Fibroblast of skin of right quadriceps (primary cell): ENCODE results near the gene UBE2S.
A peak's percentile ranks its signal among the peaks of the same experiment; 100 is the strongest.

Source experiments
- DNase-seq: peaks from one replicate; pipeline ENCODE4 v3.0.0-alpha.2; 2013

UBE2S gene

GRCh38 chr19:55358943-55359908 lies 48.4 kb downstream of the UBE2S start:
- no peak for DNase-seq

DNA sequence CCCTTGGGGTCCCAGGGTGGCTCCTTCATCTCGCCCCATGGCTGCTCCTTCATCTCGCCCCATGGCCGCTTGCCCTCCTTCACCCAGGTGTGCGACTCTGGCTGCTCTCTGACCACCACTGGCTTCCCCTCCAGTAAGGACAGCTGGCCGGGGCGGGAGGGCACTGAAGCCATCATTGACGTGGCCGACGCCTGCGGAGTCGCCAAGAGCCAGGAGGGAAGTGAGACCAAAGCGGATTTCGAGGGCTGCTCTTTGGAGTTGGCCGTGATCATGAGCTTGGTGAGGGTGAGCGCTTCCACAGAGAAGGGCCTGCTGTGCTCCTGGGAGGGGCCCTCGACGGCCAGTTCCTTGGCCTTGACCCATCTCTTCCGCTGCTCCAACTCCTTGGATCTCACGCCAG lies 49.1 kb downstream of the UBE2S start:
- DNase-seq = no peak

GRCh38 chr19:55355213-55355821 lies 52.3 kb downstream of the UBE2S start:
- DNase-seq = no peak

- DNase-seq = no peak
Observed at GRCh38 chr19:55354698-55355212, 52.8 kb downstream of the UBE2S start, which contains the start of gene COX6B2. COX6B2 (minus strand) TSS chr19:55354719; CDS start chr19:55354521, 198 bp downstream.

GRCh38 chr19:55353803-55354697 lies 53.5 kb downstream of the UBE2S start:
- DNase-seq = peak; percentile 45

DNA sequence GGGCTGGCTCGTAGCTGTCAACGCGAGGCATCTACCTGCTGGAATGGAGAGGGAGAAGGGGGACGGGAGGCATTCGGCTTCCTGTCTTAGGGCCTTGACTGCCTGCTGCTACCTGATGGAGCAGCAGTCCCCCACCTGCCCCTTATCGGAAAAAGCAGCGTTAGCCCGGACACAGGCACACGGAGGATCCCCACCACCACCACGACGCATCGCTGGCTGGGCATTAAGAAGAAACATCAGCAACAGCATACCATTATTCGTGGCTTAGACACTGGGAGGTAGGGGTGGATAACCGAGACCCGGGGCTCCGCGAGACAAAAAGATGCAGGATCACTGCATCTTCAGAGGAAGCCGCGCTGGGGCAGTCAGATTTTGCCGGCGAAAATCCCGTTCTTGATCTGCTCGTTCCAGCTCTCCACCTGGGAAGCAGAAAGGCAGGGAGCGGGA lies 54.2 kb downstream of the UBE2S start:
- DNase-seq = no peak

GRCh38 chr19:55352549-55353145 lies 54.9 kb downstream of the UBE2S start:
- DNase-seq = no peak

DNA sequence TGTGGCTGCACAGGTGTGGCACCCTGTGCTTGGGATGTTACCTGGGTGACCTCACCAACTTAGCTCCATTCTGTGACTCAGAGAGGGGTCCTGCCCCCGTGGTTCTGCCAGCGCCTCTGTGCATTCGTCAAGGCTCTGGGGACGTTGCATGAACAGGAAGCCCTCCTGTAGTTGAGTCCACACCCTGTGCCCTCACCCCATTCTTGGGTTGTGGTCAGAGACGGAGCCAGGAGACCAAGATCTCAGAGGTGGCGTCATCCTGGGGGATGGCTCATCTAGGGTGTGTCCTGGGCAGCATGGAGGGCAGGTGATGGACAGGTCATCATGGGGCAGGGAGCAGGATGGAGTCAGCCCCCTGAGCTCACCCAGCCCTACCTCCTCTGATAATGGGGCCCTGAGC lies 55.5 kb downstream of the UBE2S start:
- DNase-seq = no peak

DNA sequence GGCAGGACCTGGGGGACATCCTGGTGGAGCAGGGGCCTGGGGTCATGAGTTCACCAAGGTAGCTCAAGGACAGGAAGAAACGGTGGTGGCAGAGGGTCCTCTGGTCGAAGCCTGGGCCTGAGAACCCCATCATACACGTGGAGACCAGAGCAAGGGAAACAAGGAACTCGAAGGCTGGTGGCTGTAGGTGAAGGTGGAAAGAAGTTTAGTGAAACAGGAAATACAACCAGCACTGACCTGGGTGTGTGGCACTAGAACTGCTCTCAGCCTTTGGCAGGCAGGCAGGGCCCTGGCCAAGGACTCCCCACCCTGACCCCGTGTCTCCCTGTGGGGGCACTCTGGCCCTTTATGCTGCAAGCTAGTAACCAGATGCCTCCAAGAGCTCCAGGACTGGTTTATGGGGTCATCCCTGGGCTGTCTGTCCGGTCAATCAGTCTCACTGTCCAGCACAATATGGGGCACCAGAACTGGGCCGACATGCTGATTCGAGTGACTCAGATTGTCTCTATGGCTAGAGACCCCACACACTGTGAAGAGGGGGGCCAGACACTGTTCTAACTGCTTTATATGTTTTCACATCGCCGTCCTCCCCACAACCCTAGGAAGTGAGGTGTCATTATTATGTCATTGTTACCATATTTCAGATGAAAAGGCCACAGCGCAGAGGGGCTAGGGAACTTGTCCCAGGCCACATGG lies 56.8 kb downstream of the UBE2S start:
- no peak for DNase-seq
